GM21528 (cell line): ENCODE data around the gene CFAP45.

Experiments used
- ATAC-seq: cut with Tn5 transposase; IDR thresholded peaks from one replicate; pipeline ENCODE4 v1.9.1; 2021; ENCODE audit warnings: mild to moderate bottlenecking, moderate library complexity; ENCODE audit not compliant: unreplicated experiment, low FRiP score

CFAP45 gene

GRCh38 chr1:159859767-159860322 lies 40.1 kb downstream of the CFAP45 start:
- no peak for ATAC-seq

- no peak for ATAC-seq
Measured at GRCh38 chr1:159857889-159858288, 42.1 kb downstream of the CFAP45 start.

DNA sequence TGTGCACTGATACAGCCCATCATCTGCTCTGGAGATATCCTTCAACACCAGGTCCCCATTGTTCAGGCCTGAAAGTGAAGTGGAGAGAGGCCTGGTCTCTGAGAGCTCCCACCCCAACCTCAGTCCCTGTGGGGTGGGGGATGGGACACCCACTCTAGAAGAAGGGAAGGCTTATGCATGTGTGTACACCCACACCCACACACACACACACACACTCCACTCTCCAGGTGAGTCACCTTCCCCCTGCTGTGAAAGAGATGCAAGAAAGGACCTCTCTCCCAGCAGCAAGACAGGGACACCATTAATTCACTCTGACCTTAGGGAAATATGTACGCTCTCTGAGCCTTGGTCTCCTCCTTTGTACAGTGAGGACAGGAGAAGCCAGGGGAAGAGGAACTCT lies 43.4 kb downstream of the CFAP45 start:
- ATAC-seq = no peak

- no peak for ATAC-seq
Measured at GRCh38 chr1:159855709-159856108, 44.3 kb downstream of the CFAP45 start.

DNA sequence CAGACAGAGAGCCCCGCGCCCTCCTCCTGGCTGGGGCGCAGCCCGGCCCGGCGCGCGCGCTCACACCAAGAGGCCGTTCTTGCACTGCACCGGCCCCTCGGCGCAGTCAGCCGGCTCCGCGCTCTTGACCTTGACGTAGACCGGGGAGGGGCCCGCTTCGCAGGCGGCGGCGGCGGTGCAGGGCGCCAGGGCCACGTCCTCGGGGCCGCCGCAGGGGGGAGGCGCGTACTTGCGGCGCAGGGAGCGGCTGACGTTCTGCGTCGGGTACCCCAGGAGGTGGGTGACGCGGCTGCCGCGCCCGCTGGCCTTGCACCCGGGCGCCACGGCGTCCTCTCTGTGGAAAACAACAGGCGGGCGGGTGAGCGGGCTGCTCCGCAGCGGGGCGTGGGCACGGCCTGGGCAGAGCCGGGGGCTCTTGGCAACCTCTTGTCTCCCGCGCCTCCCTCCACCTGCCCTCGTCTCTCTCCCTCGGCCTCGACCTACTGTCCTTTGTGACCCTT lies 45.2 kb downstream of the CFAP45 start:
- peak; percentile 85 for ATAC-seq

GRCh38 chr1:159854116-159854692 lies 45.8 kb downstream of the CFAP45 start:
- no peak for ATAC-seq

DNA sequence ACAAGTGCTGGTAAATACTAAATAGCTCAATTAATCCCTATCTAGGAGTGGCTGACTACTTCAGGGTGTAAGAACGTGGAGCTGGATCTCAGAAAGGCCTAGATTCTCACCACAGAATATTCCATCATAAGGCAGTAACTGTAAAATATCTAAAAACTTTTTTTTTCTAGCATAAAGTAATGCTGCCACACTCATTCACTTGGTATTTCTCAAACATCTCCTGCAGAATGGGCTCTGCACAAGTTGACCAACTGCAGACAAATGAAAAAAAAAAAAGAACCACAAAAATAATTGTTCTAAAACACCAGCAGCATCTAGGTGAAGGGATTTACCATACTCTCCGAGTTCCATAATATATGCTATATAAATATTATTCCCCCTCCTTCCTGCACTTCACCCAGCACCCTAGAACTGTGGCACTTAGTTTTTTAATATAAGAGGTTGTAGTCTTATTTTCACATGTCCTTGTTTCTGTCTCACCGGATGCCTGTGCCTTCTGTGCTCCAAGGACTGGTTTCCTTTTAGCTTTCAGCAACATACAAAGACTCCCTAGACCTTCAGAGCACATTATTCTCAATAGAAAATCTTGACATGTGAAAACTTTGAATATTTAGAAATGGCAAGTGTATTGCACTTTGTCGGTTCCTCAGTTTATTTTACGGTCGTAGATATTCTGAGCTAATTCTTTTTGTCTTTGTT lies 46.4 kb downstream of the CFAP45 start:
- ATAC-seq = no peak

DNA sequence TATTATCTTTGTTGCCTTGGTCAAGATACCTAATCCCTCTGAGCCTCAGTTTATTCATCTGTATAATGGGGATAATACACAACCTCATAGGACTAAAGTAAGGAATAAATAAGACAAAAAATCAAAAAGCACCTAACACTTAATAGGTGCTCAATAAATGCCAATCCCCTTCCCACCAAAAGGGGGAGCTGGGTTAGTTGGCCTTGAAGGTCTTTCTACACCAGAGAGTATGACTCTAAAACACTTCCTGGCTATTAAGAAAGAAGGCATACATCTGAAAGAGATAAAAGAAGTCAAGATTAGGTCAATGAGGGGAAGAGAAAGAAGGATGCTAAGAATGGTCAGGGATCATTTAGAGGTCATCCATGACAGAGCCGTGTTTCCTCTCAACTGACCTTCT lies 48.6 kb downstream of the CFAP45 start:
- no peak for ATAC-seq

- no peak for ATAC-seq
Measured at GRCh38 chr1:159849626-159850366, 50.2 kb downstream of the CFAP45 start.

- ATAC-seq = no peak
Measured at GRCh38 chr1:159848326-159848725, 51.6 kb downstream of the CFAP45 start.

DNA sequence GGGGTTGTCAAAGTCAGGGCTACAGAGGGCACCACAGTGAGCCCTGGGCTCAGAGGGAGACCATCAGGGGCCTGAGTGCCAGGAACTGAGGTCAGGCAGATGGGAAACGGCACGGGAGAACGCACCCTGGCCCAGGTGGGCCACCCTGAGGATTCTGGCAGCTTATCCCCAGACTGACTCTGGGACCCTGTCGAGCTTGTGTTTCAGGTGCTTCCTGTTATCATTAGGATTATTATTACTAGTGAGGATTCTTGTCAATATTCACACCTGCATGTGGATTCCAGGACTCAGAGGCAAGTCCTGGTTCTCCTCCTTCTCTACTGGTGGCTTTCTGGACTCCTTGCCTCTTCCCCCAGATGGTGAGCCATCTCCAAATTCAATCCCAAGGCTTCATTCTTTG lies 52.7 kb downstream of the CFAP45 start:
- ATAC-seq = no peak

DNA sequence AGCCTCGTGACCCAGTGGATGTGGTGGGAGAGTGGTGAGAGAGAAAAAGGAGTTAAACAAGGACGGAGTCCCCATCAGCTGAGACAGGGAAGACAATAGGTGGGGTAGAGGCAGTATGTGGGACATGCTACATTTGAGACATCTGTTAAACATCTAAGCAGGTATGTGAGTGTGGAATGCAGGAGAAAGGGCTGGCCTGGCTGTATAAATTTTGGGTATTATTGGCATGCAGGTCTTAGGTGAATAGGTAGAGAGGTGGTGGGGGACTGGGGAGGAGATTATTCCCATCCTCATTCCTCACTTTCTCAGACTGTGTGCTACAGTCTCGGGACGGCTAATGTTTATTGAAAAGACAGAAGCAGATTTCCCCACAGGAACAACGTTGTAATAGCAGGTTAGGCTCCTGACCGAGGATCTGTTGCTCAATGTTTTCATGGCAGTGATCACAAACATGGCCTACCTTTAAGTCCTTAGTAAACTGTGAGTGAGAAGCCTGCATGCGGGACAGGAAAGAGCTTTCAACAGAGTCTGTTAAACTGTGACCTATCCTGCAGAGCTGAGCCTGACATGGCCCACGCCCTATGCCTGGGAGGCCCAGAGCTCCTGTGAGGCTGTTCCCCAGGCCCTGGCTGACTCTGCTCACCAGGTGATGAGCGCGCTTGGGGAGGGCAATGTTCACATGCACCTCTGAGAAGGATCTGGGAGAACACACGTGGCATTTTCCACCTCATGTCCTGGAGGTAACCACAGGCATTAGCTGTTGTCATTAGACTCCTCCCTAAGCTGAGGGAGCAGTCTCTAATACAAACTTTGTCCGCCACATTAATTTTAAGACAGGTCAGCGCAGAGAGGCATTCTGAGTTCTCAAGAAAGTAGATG lies 54.0 kb downstream of the CFAP45 start:
- ATAC-seq = no peak

GRCh38 chr1:159843459-159843858 lies 56.5 kb downstream of the CFAP45 start:
- no peak for ATAC-seq

DNA sequence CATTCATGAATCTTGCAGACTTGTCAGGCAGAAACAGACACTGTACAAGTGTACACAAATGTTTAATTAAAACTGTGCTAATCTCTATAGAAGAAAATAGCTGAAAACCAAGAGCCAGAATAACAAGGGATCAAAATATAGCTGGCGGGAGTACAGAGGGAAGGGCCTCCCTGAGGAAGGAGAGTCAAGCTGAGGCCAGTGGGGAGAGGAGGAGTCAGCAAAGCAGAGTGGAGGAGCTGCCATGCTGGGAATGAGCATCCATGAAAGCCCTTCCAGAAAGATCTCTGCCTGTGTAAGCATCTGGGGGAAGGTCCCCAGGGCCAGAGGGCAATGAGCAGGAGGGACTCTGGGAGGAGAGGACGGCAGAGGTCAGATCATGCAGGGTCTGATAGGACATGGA lies 58.2 kb downstream of the CFAP45 start:
- ATAC-seq = no peak

DNA sequence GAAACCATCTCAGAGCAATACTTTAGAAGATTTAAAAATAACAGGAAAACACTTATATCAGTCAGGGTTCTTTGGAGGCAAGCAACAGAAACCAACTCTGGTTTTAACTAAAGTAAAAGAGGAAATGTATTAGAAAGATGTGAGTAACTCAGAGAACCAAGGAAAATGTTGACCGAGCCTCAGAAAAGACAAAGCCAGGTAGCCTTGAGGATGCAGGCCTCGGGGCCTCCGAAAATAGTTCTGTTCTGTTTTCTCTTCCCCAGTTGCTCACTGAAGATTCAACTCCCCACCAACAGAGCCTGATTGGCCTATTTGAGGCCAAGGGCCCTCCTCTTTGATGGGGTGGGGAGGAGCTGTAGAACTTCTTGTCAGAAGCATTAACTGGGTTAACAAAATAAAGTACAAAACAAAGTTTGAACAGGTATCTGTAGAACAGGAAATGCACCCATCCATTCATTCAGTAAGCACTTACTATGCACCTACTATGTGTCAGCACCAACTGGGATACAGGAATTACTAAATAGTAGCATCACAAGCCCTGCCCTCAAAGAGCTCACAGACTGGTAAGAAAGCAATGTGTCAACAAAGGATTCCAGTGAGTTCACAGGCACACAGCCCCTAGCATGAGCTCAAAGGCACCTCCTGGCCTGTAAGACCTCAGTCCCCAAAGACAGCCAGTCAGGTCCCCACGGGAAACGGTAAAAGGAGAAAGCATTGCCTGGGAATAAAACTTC lies 60.7 kb downstream of the CFAP45 start:
- peak; percentile 72 for ATAC-seq

DNA sequence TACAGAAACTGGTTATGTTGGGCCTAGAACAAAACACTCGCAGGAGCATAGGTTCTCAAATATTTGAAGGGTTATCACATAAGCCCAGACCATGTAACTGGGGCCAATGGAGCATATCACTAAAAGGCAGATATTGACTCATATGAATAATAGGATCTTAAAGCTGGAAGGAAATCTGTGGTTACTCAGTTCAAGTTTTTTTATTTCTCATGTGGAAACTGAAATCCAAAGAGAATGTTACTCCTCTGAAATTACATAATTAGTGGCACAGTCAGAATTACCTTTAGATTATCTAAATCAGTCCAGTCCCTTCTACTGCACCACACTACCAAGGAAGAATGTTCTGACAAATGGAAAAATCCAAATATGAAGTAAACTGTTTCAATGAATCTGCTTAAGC lies 61.2 kb downstream of the CFAP45 start:
- ATAC-seq = peak; percentile 60

GRCh38 chr1:159835862-159836525 lies 64.0 kb downstream of the CFAP45 start:
- no peak for ATAC-seq

DNA sequence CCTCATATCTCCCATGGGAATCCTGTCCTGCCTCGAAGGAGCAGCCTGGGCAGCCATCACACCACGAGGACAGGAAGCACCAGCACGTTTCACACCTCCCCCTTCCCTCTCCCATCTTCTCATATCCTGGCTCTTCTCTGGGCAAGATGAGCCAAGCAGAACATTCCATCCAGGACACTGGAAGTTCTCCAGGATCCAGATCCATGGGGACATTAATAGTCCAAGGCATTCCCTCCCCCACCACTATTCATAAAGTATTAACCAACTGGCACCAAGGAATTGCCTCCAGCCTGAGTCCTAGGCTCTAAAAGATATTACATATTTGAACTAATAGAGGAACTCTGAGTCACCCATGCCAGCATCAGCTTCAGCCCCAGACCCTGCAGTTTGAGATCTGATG lies 64.6 kb downstream of the CFAP45 start:
- ATAC-seq = no peak

DNA sequence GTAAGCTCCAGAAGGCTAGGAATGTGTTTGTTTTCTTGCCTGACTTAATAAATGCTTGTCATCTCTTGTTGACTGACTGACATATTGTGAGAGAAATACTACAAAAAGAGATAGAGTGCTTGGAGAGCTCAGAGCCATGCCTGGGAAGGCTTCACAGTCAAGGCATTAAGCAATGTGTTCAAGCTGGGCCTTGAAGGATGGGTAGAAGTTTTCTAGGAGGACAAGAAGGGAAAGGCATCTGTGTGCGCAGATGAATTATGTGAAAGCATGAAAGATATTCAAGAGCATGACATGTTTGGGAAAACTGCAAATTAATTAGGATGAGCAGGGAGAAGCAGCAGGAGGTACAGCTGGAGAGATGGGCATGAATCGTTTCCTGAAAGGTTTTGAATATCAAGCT lies 67.7 kb downstream of the CFAP45 start:
- no peak for ATAC-seq
